CD14-positive monocyte (primary cell): Measurements from ENCODE around the gene CDK15. TPM values are rescaled to one million over a fixed set of nuclear protein-coding genes. Genes with fewer than 3 reads are reported as not detected.

Experiments
- DNase-seq, 3 donors: peaks; one replicate each; pipeline ENCODE4 v3.0.0-alpha.2; 2011 to 2022
- H2AFZ ChIP-seq: 2 replicates; pipeline ENCODE4 v1.6.0; 2012; ENCODE audit warnings: mild to moderate bottlenecking, low read depth, low read length, inconsistent platforms; ENCODE audit not compliant: insufficient read depth, poor library complexity, severe bottlenecking
- H3K27ac ChIP-seq, 2 donors: 1 replicate in 1 of 2; 2 replicates in 1 of 2; pipeline ENCODE4 v1.5.1; 2012 to 2013; ENCODE audit warnings: low read length in 2 of 2, control low read depth in 1 of 2, inconsistent platforms in 1 of 2, low read depth in 1 of 2, mild to moderate bottlenecking in 1 of 2
- H3K27me3 ChIP-seq, 2 donors: one replicate each; pipeline versions ENCODE4 v1.6.0 to v1.6.1; 2011 to 2013; ENCODE audit warnings: low read length in 2 of 2; ENCODE audit not compliant: control insufficient read depth in 2 of 2, insufficient read depth in 2 of 2
- H3K36me3 ChIP-seq, 2 donors: replicated peaks in 1 of 2; 1 replicate in 1 of 2; 2 replicates in 1 of 2; pipeline versions ENCODE4 v1.5.1 to v1.6.1; 2012 to 2013; ENCODE audit warnings: low read length in 2 of 2, control low read depth in 1 of 2, inconsistent platforms in 1 of 2, mild to moderate bottlenecking in 1 of 2; ENCODE audit not compliant: insufficient read depth in 2 of 2, control insufficient read depth in 1 of 2
- H3K4me1 ChIP-seq, 2 donors: 1 replicate in 1 of 2; 2 replicates in 1 of 2; pipeline versions ENCODE4 v1.5.1 to v1.6.1; 2012 to 2013; ENCODE audit warnings: low read length in 2 of 2, control low read depth in 1 of 2, inconsistent platforms in 1 of 2, mild to moderate bottlenecking in 1 of 2, moderate library complexity in 1 of 2; ENCODE audit not compliant: insufficient read depth in 2 of 2, control insufficient read depth in 1 of 2
- H3K4me2 ChIP-seq: replicated peaks from 2 replicates; pipeline ENCODE3; 2012; ENCODE audit warnings: low read length, moderate library complexity, mild to moderate bottlenecking; ENCODE audit not compliant: poor library complexity, severe bottlenecking; ENCODE audit errors: extremely low read depth
- H3K4me3 ChIP-seq, 3 experiments: fragments of 200-600 bp in 1 of 3; sonication (generic) in 1 of 3; replicated peaks in 1 of 3; 1 replicate in 2 of 3; 2 replicates in 1 of 3; pipeline ENCODE4 v1.5.1; 2011 to 2013; ENCODE audit warnings: low read length in 3 of 3, mild to moderate bottlenecking in 3 of 3, control low read depth in 2 of 3, low read depth in 2 of 3, inconsistent platforms in 1 of 3, moderate library complexity in 1 of 3
- H3K79me2 ChIP-seq: 2 replicates; pipeline ENCODE4 v1.6.0; 2012; ENCODE audit warnings: mild to moderate bottlenecking, control low read depth, inconsistent platforms, low read length, moderate library complexity; ENCODE audit not compliant: insufficient read depth
- H3K9ac ChIP-seq: 2 replicates; pipeline ENCODE4 v1.6.0; 2017; ENCODE audit warnings: low read length, mild to moderate bottlenecking; ENCODE audit not compliant: insufficient read depth, poor library complexity, severe bottlenecking
- H3K9me3 ChIP-seq, 2 donors: replicated peaks in 1 of 2; 1 replicate in 1 of 2; 2 replicates in 1 of 2; pipeline versions ENCODE4 v1.5.1 to v1.6.1; 2012 to 2013; ENCODE audit warnings: low read length in 2 of 2, control low read depth in 1 of 2; ENCODE audit not compliant: control insufficient read depth in 1 of 2, insufficient read depth in 1 of 2
- H4K20me1 ChIP-seq: 2 replicates; pipeline ENCODE4 v1.6.0; 2012; ENCODE audit warnings: mild to moderate bottlenecking, low read length, control low read depth, moderate library complexity; ENCODE audit not compliant: insufficient read depth
- H3K27ac Mint-ChIP-seq, 7 donors: one replicate each; pipeline ENCODE4 v1.8.0; 2020; ENCODE audit warnings: mild to moderate bottlenecking in 7 of 7, mixed read lengths in 7 of 7, moderate library complexity in 6 of 7, inconsistent platforms in 2 of 7
- H3K27me3 Mint-ChIP-seq, 3 donors: one replicate each; pipeline ENCODE4 v1.8.0; 2021 to 2022; ENCODE audit warnings: low read depth in 3 of 3, mild to moderate bottlenecking in 3 of 3, mixed read lengths in 3 of 3, moderate library complexity in 3 of 3, inconsistent platforms in 1 of 3
- H3K36me3 Mint-ChIP-seq, 2 donors: one replicate each; pipeline ENCODE4 v1.8.0; 2020; ENCODE audit warnings: mixed read lengths in 2 of 2, inconsistent platforms in 1 of 2, mild to moderate bottlenecking in 1 of 2
- H3K4me1 Mint-ChIP-seq: one replicate; pipeline ENCODE4 v1.8.0; 2020; ENCODE audit warnings: mild to moderate bottlenecking, mixed read lengths
- H3K4me3 Mint-ChIP-seq, 2 donors: one replicate each; pipeline ENCODE4 v1.8.0; 2020; ENCODE audit warnings: mild to moderate bottlenecking in 2 of 2, mixed read lengths in 2 of 2, moderate library complexity in 1 of 2
- H3K9me3 Mint-ChIP-seq, 7 donors: one replicate each; pipeline ENCODE4 v1.8.0; 2020 to 2022; ENCODE audit warnings: mixed read lengths in 7 of 7, mild to moderate bottlenecking in 6 of 7, moderate library complexity in 6 of 7, inconsistent platforms in 2 of 7
- CTCF ChIP-seq: fragments of 200-600 bp; IDR thresholded peaks from one replicate; pipeline ENCODE4 v1.8.0; 2022; ENCODE audit warnings: antibody characterized with exemption, mild to moderate bottlenecking
- WGBS: methylation state at CpG from one replicate; pipeline ENCODE4 v1.1.5; 2013; ENCODE audit warnings: missing lambda C conversion rate; ENCODE audit not compliant: insufficient coverage; 5-methylcytosine and 5-hydroxymethylcytosine counted together
- intact Hi-C, 2 donors: fragments of 100-400 bp; cut with micrococcal nuclease; formaldehyde crosslinking; loops; one replicate each; pipeline versions ENCODE4 v1.15.0 to v1.15.1; 2023
- polyA plus RNA-seq, 3 donors: library from polyadenylated mRNA; depleted of rRNA in 1 of 3; unstranded in 2 of 3; stranded (reverse) in 1 of 3; fragments of 300-500 nt in 2 of 3; fragments of >200 nt in 1 of 3; fragmentation: Illumina TruSeq in 2 of 3; gene quantifications; 1 replicate in 2 of 3; 2 replicates in 1 of 3; pipeline ENCODE4 v1.2.3, GENCODE V29; 2012 to 2021

The CDK15 gene
- polyA plus RNA-seq, 3 donors: not detected

GRCh38 chr2:201837391-201837790 is 31.1 kb downstream of the CDK15 start:
- no peaks in the 10 kb centered on the region for H3K4me1 ChIP-seq
- DNase-seq: no peak
- Mint-ChIP-seq H3K4me3 (no peak overlapping the region), H3K4me1 (no peaks in the 10 kb centered on the region), H3K27ac (no peak overlapping the region), H3K27me3 (peaks cover 0 to 3% (median 2%) of the 10 kb centered on the region in 3 donors), H3K9me3 (peaks cover 0 to 7% (median 2%) of the 10 kb centered on the region in 7 donors), H3K36me3 (no peaks in the 10 kb centered on the region)
- 100% methylated on average over 1 of the region's 2 CpGs for WGBS
- no peak overlapping the region for H3K27ac ChIP-seq
- no peak for TF ChIP-seq CTCF
- H3K9ac ChIP-seq: no peak overlapping the region
- no peaks in the 10 kb centered on the region for H3K9me3 ChIP-seq
- H2AFZ ChIP-seq: no peak overlapping the region
- H4K20me1 ChIP-seq: no peaks in the 10 kb centered on the region
- no peaks in the 10 kb centered on the region for H3K79me2 ChIP-seq
- H3K27me3 ChIP-seq: no peaks in the 10 kb centered on the region
- no peak overlapping the region for H3K4me3 ChIP-seq
- intact Hi-C loops: no loop called here
- no peaks in the 10 kb centered on the region for H3K36me3 ChIP-seq
- no peak overlapping the region for H3K4me2 ChIP-seq

- Mint-ChIP-seq H3K27ac (no peak overlapping the region), H3K36me3 (no peaks in the 10 kb centered on the region), H3K4me1 (no peaks in the 10 kb centered on the region), H3K9me3 (peaks cover 0 to 7% (median 2%) of the 10 kb centered on the region in 7 donors), H3K4me3 (no peak overlapping the region), H3K27me3 (peaks cover 0 to 3% (median 2%) of the 10 kb centered on the region in 3 donors)
- Histone ChIP-seq H3K4me2 (no peak overlapping the region), H3K4me3 (no peak overlapping the region), H3K9me3 (no peaks in the 10 kb centered on the region), H3K27ac (no peak overlapping the region), H2AFZ (no peak overlapping the region), H4K20me1 (no peaks in the 10 kb centered on the region), H3K9ac (no peak overlapping the region), H3K36me3 (no peaks in the 10 kb centered on the region), H3K4me1 (no peaks in the 10 kb centered on the region), H3K27me3 (no peaks in the 10 kb centered on the region), H3K79me2 (no peaks in the 10 kb centered on the region)
- no peak for DNase-seq
- WGBS: no CpG with 5 or more reads among the region's 4 CpGs
- TF ChIP-seq CTCF: no peak
- intact Hi-C loops: no loop called here
Measured at GRCh38 chr2:201837824-201838431, 31.6 kb downstream of the CDK15 start.
